Measurements from ENCODE around the gene C17orf113.

DNA sequence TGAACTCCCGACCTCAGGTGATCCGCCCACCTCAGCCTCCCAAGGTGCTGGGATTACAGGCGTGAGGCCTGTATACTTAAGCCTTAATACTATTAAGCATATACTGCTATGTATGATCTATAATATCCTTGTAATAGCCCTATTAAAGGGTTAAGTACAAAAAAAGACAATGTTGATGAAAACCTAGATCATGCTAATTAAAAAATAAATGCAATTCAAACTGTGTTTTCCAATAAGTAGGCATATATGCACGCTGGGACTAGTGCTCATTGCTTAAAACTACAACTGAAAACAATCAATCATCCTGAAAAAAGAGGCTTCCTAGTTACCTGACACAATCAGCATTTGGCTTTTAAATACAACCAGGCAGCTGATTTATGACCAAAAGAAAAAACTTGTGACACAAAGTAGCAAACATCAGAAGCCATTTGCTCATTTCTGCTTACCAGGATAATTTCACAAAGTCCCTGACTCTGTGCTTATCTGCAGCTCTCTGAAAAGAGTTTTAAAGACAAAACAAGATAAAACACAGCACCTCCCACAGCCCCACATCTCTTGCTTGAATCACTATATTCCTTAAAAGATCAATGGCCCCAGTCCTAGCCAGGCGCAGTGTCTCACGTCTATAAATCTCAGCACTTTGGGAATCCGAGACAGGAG, 36.8 kb upstream of the C17orf113 start:
- no peak for TF ChIP-seq POLR2AphosphoS5 (IDR thresholded peaks at IDR 0.05; ENCODE audit: low read depth, low read length)
- TF ChIP-seq SIN3A (IDR thresholded peaks at IDR 0.05; ENCODE audit: borderline replicate concordance, insufficient read depth, low read length) = no peak
- TF ChIP-seq TAF1 (IDR thresholded peaks at IDR 0.05; ENCODE audit: borderline replicate concordance, insufficient read depth, low read length) = no peak

Data from PFSK-1 (cell line).